ENCODE data around the gene C17orf100.

C17orf100 gene

DNA sequence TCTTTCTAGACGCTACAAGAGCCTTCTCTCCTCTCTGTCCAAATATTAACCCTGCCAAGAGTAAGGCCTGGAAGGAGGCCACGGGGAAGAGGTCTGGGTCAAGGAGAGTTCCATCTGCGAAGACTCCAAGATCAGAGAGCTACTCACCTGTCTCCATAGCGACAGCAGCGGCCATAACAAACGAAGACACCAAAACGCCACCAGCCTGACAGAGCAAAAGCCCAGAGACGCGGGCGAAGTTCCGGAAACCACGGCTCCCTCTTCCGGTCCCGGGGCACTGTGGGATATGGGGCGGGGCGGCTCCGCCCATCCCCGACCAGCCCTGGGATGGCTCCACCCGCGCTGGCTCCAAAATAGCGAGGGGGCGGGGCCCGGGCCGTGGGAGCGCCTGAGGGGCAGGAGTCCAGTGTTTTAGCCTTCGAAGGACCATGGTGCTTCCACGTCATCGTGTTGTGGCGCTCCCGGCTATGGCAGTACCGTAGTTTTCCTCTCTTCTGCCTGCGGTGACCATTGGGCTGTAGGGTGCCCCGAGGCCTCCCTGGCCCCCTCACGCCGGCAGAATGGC lies at the start of gene C17orf100, which contains the start of gene MED31:
Gene C17orf100, plus strand, starts transcription at position 409 of the 565 bp plus-strand sequence. Its CDS starts 152 bp downstream, at position 561.
Gene MED31, minus strand, starts transcription at position 252 of the 565 bp plus-strand sequence. Its CDS starts 77 bp downstream, at position 175.
- FAIRE-seq, result no peak

DNA sequence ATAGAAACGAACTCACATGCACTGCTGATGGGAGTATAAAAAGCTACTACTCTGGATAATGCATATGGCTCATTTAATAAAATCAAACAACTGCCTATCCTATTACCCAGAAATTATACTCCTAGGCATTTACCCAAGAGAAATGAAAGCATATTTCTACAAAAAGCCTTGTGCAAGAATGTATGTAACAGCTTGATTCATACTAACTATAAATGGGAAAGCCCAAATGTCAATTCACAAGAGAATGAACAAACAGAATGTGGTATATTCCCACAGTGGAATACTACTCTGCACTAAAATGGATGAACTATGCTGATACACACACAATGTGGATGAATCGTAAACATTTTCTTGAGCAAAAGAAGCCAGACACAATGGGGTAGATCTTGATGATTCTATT lies 49.4 kb upstream of the C17orf100 start:
- FAIRE-seq, result no peak

DNA sequence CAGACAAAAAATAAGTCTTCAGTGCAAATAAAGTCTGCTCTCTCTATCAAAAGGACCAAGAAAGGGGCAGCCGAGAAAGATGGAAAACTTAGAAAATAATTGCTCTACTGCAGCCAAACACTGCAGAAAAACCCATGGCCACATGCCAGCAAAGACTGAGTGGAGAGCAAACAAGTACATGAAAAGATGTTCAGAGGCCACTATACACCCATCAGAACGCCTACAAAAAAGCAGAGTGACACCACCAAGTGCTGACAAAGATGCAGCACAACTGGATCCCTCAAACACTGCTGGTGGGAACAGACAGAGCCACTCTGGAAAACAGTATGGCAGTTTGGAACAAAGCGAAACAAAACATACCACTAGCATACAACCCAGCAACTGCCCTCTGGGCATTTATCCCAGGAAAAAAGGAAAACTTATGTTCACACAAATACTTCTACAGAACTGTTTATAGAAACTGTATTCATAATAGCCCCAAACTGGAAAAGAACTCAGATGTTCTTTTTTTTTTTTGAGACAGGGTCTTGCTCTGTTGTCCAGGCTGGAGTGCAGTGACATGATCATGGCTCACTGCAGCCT lies 47.7 kb upstream of the C17orf100 start:
- FAIRE-seq, result no peak

DNA sequence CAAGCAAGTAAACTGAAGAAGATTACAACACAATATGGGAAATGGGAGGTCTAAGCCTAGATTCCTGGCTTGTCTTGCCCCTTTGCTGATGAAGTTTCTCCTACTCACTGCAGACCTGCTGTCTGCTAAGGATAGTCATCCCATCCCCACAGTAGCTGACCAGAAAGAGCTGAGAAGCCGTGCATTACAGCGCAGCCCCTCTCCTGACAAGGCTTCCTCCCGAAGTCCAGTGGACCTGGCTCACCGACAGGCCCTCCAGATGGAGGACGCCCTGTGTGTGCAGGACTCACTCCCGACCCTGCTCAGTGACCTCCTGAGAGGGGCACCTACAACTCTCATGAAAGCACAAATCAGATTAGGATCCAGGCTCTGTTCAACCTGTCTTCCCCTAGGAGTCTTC lies 46.4 kb upstream of the C17orf100 start:
- no peak for FAIRE-seq

DNA sequence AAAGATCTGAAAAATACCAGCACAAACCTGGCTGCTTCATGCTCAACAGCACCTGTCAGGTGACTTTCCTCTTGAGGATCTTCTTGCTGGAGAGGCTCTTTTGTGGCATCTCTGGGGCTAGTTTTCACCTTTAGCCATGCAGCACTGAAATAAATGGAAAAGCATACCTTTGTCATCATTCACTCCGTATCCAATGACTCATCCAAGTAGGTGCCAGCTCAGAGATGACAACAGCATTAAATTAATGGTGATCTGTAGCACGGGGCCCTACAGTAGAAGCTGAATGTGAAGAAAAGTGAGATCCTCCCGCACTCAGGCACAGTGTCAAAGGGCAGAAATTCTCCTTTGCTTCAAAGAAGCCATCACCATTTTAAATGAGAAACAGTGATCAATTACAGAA lies 43.2 kb upstream of the C17orf100 start:
- no peak for FAIRE-seq

DNA sequence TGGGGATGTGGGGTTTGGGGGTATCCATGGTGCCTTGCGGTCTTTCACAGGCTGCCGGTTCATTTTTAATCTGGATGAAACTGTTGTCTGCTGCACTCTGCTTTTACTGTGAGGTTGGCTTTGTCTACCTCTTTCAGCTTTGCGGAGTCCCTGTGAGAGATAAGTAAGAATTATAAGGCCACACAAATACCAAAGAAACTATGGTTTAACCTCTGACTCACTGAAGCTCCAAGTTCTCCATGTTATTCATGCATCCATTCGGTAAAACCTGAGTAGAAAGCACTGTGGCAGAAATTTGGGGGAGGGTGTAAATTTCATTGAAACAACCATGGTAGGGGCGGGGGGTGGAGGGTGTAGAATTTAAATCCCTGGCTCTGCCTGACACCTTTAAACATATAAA lies 41.6 kb upstream of the C17orf100 start:
- FAIRE-seq, result no peak

DNA sequence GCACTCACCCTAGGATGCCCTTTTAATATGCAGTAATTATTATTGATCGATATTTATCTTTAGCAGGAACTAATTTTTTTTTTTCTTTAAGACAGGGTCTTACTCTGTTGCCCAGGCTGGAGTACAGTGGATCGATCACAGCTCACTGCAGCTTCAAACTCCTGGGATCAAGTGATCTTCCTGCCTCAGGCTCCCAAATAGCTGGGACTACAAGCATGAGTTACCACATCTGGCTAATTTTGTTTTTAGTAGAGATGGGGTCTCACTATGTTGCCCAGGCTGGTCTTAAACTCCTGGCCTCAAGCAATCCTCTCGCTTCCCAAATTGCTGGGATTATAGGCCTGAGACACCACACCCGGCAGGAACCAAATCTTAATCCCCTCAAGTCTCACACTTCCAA lies 40.3 kb upstream of the C17orf100 start:
- FAIRE-seq, result no peak

DNA sequence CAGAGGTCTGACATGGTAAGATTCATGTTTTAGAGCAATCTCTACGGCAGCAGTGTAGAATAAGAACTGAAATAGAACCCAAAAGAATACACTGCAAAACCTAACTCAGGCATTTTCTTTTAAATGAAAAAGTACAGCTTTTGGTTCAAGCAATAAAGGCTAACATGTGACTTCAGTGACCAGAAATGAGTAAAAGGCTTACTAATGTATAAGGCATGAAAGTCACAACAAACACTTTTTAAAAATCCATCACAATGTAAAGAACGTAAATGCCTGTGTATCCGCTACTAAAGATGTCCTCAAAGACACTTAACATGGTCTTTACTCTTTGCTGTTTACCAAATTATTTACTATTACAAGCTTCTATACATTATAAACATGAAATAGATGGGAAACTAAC lies 27.6 kb upstream of the C17orf100 start:
- no peak for FAIRE-seq

DNA sequence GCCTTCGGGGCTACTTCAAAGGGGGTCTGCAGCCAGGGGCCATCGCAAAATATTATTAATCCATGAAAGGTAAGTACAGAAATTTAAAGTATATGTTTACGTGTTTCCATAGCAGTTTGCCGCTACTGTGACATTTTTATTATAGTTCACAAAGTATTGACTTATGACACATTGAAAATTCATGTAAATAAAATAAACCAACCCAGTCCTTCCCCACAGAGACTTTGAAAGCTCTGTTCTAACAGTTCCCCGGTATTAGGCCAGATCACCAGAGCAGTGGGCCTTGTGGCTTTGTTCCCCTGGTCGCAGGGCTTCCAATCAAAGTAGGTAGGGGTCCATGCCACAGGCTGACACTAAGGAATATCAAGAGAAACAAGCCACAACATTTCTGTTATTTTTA lies 24.9 kb upstream of the C17orf100 start:
- FAIRE-seq, result no peak

DNA sequence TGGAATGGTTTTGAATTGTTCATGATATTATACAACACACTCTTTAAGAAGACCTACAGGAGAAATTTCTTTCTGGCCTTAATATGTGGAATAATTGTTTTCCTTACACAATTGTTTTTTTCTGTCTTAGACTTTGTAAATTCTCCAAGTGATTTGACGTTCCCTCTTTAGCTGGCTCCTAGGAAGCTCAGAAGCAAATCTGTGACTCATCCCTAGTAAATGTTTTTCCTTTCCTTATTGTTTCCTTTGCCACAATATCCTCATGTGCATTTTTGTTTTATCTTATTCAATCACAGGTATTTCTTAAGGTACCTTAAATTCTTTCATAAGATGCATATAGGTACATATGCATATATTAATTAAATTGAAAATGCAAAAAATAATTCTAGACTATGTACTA lies 24.5 kb upstream of the C17orf100 start:
- no peak for FAIRE-seq

DNA sequence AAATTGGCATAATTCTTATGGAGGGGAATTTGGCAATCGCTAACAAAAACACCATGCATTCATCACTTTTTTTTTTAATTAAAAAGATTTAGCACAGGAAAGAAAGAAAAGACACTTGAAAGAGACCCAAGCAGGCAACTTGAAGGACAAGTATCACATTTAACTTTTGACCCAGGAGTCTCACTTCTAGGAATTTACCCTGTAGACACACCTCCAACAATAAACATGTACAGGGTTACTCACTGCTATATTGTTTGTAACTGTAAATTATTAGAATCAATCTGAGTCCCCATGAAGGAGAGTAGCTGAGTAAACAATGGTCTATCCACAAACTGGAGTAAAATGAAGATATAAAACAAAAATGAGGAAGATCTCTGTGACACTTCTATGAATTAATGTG lies 21.2 kb upstream of the C17orf100 start:
- no peak for FAIRE-seq

DNA sequence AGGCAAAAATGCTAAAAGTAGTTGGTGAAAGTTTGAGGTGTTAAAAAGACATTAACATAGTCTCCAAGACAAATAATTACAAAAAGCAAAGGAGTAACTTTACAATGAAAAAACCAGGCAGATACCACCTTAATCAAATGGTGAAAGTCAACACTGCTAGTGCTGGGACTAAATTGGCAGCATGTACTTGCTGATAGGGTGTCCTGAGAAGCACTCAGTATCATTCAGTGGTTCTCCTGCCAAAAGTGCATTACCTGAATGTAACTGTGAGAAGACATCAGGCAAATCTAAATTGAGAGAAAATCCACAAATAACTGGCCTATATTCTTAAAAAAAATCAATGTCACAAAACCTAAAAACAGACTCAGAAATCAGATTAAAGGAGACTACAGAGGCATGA lies 19.0 kb upstream of the C17orf100 start:
- no peak for FAIRE-seq

DNA sequence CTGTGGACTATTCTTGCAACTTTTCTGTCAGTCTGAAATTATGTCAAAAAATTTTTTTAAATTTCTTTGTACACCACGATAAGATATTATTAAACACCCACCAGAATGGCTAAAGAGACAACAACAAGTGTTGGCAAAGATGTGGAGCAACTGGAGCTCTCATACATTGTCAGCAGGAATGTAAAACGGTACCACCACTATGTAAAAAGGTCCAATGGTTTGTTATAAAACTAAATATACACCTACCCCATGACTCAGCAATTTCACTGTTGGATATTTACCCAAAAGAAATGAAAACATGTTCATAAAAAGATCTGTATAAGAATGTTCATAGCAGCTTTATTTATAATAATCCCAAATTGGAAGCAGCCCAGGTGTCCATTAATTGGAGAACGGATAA lies 18.3 kb upstream of the C17orf100 start:
- no peak for FAIRE-seq

DNA sequence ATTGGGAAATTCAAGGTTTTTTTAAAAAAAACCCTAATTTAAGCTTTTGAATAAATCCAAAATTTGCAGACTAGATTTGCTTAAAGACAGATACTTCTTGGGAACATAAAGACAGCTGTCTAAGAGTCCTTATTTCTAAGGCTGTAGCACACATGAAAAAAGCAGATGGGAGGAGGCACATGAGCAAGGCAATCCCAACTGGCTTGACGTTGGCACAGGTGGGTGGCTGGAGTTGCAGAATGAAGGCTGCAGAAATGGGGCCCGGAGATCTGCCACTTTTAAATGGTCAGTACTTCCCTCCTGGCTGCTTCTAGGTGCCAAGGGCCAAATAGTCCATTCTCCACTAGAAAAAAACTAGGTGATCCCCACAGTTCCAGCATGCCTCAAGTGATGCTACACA lies 15.5 kb upstream of the C17orf100 start:
- FAIRE-seq, result no peak

DNA sequence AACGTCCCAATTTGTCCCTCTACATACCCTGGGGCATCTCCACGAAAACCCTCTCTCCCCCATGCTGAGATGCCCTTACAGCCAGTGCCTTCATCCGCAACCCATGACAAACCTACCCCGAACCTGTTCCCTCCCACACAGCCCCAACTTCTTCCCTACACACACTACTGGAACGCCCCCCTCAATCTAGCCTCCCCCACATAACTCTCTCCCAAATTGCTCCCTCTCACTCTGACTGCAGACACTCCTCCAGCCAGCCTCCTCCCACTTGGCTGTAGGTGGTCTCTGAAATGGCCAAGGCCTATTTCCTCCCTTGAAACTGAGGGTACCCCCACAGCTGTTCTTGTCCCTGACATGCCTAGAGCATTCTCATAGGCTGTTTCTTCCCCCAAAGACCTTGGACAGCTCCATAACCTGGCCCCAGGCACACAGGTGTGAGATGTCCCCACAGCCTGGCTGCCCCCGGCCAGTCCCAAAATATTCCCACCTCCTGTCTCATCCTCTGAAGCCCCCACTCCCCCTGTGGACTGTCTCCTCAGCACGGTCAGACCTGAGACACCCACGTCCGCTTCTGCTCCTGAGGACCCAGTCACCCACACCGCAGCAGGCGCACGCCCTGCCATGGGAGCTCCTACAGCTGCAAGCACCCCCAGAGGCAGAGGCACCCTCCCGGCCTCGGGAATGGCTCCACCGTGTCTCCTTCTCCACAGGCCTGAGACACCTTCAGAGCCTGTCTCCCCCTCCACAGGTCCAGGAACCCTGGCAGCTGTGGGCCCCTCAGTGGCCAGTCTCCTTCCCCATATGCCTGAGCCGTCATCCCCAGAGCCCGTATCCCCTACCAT lies 14.7 kb upstream of the C17orf100 start:
- no peak for FAIRE-seq

DNA sequence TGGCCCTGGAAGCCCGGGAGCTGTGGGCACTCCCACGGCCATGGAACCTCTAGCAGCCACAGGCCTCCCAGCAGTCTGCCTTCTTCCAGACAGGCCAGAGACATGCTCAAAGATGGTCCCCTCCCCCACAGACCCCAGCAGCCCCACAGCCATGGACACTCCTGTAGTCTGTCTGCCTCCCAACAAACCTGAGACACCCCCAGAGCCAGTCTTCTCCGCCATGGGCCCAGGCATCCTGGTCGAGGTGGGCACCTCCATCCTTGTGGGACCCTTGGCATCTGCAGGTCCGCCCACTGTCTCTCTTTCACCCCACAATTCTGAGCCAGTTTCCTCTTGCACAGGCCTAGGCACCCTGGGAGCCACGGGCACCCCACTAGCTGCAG lies 14.1 kb upstream of the C17orf100 start:
- FAIRE-seq, result no peak

DNA sequence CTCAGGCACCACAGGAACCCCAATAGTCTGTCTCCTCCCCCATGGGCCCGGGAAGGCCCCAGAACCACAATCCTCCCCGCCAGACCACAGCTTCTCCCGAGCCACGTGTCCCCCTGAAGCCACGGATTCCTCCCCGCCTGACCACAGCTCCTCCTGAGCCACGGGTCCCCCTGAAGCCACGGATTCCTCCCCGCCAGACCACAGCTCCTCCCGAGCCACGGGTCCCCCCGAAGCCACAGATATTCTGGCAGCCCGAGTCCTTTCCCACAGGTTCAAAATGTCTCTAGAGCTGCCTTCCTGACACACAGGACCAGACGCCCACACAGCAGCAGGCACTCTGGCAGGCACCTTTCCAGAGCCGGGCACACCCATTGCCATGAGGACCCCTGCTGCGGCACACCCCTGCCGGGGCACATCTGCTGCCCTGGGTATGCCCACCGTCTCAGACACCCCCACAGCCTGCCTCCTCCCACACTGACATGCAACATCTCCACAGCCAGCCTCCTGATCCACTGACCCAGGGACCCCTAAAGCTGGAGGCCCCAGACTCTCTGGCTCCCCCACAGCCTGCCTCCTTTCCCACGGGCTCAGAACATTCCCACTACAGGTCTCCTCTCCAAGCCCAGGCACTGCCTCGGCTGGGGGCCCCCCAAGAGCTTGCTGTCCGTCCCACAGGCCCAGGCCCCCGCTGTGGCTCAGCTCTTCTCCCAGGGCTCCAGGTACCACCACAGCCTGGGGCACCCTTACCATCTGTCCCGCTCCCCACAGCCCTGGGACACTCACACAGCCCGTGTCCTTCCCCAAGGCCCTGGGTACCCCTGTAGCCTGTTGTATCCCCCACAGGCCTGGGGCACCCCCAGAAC lies 13.3 kb upstream of the C17orf100 start:
- no peak for FAIRE-seq

DNA sequence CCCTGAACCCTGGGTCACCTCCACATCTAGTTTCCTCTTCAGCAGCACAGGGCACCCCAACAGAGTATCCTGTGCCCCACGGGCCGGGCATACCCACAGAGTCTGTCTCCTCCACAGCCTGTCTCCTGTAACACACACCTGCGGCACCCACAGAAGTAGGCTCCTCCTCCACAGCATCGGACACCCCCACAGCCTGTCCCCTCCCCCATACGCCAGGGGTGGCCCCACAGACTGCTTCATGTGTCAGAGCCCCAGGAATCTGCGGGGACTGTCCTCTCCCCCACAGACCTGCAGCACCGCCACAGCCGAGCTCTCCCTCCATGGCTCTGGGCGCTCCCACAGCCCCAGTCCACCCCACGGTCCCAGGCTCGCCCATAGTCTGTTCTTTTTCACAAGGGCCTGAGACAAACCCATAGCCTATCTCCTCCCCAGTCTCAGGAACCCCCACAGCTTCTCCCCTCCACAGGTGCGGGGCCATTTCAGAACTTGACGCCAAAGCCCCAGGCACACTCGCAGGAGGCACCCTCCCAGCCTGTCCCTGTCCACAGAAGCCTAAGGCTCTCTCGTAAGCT lies 12.5 kb upstream of the C17orf100 start:
- no peak for FAIRE-seq

DNA sequence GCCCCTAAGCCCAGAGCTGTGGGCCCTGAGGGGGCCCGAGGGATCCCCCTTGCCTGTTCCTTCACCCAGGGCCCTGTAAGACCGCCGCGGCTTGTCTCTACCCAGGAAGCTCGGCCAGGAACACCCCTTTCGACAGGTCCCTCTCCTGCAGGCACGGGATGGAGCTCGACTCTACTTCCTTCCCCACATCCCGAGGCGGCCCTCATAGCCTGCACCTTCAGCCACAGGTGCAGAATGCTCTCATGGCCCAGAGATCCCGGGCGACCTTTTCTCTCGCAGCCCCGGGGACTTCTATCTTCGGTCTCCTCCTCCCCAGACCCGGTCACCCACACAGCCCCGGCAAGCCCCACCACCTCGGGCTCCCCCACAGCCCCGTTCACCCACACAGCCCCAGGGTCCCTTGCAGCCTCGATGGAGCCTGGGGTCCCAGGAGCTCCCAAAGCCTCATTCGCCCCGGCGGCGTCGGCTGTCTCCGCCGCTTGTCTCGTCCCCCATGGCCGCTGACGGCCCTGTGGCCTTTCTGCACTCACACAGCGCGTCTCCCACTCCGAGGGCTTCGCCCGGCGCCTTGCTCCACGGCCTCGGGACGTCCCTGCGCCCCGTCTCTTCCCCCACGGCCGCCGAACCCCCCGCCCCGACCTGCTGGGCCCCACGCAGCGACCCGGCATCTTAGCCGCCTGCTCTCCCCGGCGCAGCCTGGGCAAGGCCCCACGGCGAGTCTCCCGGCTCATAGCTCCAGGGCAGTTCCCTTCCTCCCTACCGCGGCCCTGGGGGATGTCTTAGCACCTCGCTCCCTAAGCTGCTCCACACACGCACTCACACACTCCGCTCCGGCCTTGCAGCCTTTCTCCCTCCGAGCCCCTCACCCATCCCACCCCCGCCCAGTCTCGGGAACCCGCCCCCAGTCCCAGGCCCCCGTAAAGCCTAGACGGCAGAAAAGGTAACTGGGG lies 11.7 kb upstream of the C17orf100 start:
- no peak for FAIRE-seq

DNA sequence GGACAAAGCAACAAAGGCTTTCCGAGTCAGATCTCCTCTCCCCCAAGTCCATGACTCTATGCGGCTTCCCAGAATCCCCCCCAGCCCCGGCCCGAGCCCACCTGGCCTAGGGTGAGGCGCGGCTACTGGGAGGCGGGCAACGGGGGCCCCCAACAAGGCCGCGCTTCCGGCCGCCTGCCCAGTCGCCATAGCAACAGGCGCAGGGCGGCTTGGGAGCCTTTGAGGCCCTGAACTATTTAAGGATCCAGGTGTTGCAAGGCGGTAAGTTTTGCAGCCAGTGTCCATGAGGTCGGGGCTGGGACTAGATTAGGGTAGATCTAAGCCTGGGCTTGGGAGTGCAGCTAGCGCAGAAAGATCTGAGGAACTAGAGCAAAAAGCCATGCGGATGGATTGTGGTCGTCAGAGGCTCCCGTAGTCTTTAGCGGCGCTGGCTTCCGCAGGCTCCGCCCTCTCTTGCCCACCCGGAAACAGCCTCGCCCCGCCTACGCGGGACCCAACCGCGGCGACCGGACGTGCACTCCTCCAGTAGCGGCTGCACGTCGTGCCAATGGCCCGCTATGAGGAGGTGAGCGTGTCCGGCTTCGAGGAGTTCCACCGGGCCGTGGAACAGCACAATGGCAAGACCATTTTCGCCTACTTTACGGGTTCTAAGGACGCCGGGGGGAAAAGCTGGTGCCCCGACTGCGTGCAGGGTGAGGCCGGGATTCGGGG lies 10.9 kb upstream of the C17orf100 start, which contains the start of the genes KIAA0753 and TXNDC17:
Gene KIAA0753, minus strand, starts transcription at position 176 of the 711 bp plus-strand sequence. CDS start 5,608 bp downstream, outside the sequence.
Gene TXNDC17, plus strand, starts transcription at position 525 of the 711 bp plus-strand sequence. Its CDS starts 23 bp downstream, at position 548.
- FAIRE-seq, result no peak

All from colon (tissue), 2 donors.